SU-DHL-6 (cell line): ENCODE data around the gene RAB44.

Experiments
- H2AFZ ChIP-seq: fragments of 200-600 bp; sonication (generic); 2 replicates; pipeline ENCODE4 v1.6.1; 2014; ENCODE audit warnings: low read depth, mild to moderate bottlenecking, moderate library complexity, mixed read lengths, antibody characterized with exemption, low read length; ENCODE audit not compliant: severe bottlenecking
- H3F3A ChIP-seq: fragments of 200-600 bp; shearing (Covaris generic); 2 replicates; pipeline ENCODE4 v1.6.0; 2016; ENCODE audit warnings: antibody characterized with exemption, mild to moderate bottlenecking; ENCODE audit not compliant: insufficient read depth
- H3K27ac ChIP-seq: fragments of 200-600 bp; sonication (generic); 2 replicates; pipeline ENCODE4 v1.5.1; 2016; ENCODE audit warnings: low read depth, mild to moderate bottlenecking, low read length, moderate library complexity, mixed read lengths
- H3K27me3 ChIP-seq: fragments of 200-600 bp; sonication (generic), shearing (Covaris generic); 2 replicates; pipeline ENCODE4 v1.6.0; 2014; ENCODE audit warnings: mild to moderate bottlenecking, low read length
- H3K36me3 ChIP-seq: fragments of 200-600 bp; sonication (generic); 2 replicates; pipeline ENCODE4 v1.6.1; 2014; ENCODE audit warnings: mild to moderate bottlenecking, low read length, mixed read lengths
- H3K4me2 ChIP-seq: fragments of 300-600, 200-600 bp; shearing (Covaris generic), sonication (generic); 2 replicates; pipeline ENCODE4 v1.6.0; 2014; ENCODE audit warnings: low read length, low read depth, mild to moderate bottlenecking; ENCODE audit not compliant: poor library complexity, severe bottlenecking
- H3K4me3 ChIP-seq: fragments of 200-600 bp; sonication (generic); 2 replicates; pipeline ENCODE4 v1.5.1; 2014; ENCODE audit warnings: antibody characterized with exemption, low read length, mild to moderate bottlenecking, mixed read lengths; ENCODE audit not compliant: insufficient read depth, poor library complexity, severe bottlenecking
- H3K79me2 ChIP-seq: fragments of 200-600 bp; sonication (generic); 2 replicates; pipeline ENCODE4 v1.6.1; 2014; ENCODE audit warnings: mild to moderate bottlenecking, low read length, moderate library complexity; ENCODE audit not compliant: insufficient read depth
- H3K9ac ChIP-seq: fragments of 200-600 bp; sonication (generic); 2 replicates; pipeline ENCODE4 v1.7.0; 2014; ENCODE audit warnings: mild to moderate bottlenecking, low read length
- H3K9me2 ChIP-seq: fragments of 200-600 bp; sonication (generic); replicated peaks from 2 replicates; pipeline ENCODE4 v1.6.1; 2014; ENCODE audit warnings: low read length; ENCODE audit not compliant: insufficient read depth
- H3K9me3 ChIP-seq: fragments of 200-600 bp; sonication (generic); 2 replicates; pipeline ENCODE4 v1.6.1; 2014; ENCODE audit warnings: low read length, mixed read lengths; ENCODE audit not compliant: insufficient read depth
- H4K20me1 ChIP-seq: fragments of 200-600 bp; sonication (generic); 2 replicates; pipeline ENCODE4 v1.6.1; 2014; ENCODE audit warnings: low read depth, mild to moderate bottlenecking, antibody characterized with exemption, low read length, moderate library complexity, mixed read lengths
- EZH2phosphoT487 ChIP-seq: fragments of 200-600 bp; sonication (generic), shearing (Covaris generic); conservative IDR thresholded peaks from 2 replicates; pipeline ENCODE4 v1.6.1; 2018; ENCODE audit warnings: mild to moderate bottlenecking, antibody characterized with exemption, low read length, moderate library complexity, mixed read lengths
- TF ChIP-seq, protein P1 (sequence below): fragments of 200-600 bp; sonication (generic); IDR thresholded peaks from one replicate; pipeline ENCODE4 v1.5.1; 2017; ENCODE audit warnings: antibody characterized with exemption, mild to moderate bottlenecking, low read length, moderate library complexity; ENCODE audit not compliant: insufficient read depth, poor library complexity, severe bottlenecking

The RAB44 gene

DNA sequence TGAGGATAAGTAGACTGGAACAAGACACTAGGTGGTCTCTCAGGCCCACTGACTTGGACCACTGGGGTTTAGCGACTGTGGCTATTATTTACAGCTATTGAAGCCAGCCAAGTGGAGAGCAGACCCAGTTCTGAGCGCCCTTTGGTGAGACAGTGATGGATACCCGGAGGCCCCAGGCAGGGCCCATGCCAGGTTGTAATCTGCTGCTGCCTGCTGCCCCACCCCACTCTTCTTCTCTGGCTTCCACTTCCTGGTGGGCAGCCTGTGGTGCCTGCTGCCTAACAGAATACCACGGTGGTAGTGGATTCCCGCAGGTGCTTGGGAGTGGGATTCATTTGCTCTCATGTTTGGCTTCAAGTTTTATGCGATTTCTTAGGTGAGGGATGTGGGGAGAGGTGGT, 570 bp downstream of the RAB44 start:
- no peak overlapping the region for H3K9ac ChIP-seq
- no peaks in the 10 kb centered on the region for H3K27me3 ChIP-seq
- H4K20me1 ChIP-seq = no peaks in the 10 kb centered on the region
- H3K27ac ChIP-seq = no peak overlapping the region
- H3K79me2 ChIP-seq = no peaks in the 10 kb centered on the region
- no peaks in the 10 kb centered on the region for H3K36me3 ChIP-seq
- TF ChIP-seq EZH2phosphoT487 = no peak
- TF ChIP-seq, protein P1, sequence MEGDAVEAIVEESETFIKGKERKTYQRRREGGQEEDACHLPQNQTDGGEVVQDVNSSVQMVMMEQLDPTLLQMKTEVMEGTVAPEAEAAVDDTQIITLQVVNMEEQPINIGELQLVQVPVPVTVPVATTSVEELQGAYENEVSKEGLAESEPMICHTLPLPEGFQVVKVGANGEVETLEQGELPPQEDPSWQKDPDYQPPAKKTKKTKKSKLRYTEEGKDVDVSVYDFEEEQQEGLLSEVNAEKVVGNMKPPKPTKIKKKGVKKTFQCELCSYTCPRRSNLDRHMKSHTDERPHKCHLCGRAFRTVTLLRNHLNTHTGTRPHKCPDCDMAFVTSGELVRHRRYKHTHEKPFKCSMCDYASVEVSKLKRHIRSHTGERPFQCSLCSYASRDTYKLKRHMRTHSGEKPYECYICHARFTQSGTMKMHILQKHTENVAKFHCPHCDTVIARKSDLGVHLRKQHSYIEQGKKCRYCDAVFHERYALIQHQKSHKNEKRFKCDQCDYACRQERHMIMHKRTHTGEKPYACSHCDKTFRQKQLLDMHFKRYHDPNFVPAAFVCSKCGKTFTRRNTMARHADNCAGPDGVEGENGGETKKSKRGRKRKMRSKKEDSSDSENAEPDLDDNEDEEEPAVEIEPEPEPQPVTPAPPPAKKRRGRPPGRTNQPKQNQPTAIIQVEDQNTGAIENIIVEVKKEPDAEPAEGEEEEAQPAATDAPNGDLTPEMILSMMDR = no peak
- no peak overlapping the region for H2AFZ ChIP-seq
- H3K9me3 ChIP-seq = no peaks in the 10 kb centered on the region
- H3K4me2 ChIP-seq = no peak overlapping the region
- no peaks in the 10 kb centered on the region for H3F3A ChIP-seq
- H3K4me3 ChIP-seq = no peak overlapping the region
- H3K9me2 ChIP-seq = no peaks in the 10 kb centered on the region

DNA sequence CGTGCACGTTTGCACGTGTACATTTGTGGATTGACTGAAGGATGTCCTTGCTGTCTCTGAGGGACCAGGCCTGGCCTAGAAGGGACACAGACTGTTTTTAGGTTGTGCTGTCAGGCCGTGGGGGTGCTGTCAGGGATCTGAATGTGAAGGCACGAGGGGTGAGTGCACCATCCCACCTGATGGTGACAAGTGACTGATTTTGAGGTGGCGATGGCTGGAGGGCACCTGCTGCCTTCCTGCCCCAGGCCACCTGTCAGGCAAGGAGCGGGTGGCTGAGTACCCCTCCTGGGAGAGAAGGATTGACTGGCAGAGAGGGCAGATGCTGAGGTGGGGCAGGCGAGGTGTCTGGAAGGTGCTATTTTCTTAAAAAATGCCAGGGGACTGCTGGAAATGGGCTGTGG, 1.2 kb downstream of the RAB44 start:
- Histone ChIP-seq H3K79me2 (no peaks in the 10 kb centered on the region), H4K20me1 (no peaks in the 10 kb centered on the region), H3K9me3 (no peaks in the 10 kb centered on the region), H3K27me3 (no peaks in the 10 kb centered on the region), H3F3A (no peaks in the 10 kb centered on the region), H3K36me3 (no peaks in the 10 kb centered on the region), H2AFZ (no peak overlapping the region), H3K4me3 (no peak overlapping the region), H3K9ac (no peak overlapping the region), H3K4me2 (no peak overlapping the region), H3K27ac (no peak overlapping the region), H3K9me2 (no peaks in the 10 kb centered on the region)
- TF ChIP-seq, protein P1 = no peak
- TF ChIP-seq EZH2phosphoT487 = no peak

DNA sequence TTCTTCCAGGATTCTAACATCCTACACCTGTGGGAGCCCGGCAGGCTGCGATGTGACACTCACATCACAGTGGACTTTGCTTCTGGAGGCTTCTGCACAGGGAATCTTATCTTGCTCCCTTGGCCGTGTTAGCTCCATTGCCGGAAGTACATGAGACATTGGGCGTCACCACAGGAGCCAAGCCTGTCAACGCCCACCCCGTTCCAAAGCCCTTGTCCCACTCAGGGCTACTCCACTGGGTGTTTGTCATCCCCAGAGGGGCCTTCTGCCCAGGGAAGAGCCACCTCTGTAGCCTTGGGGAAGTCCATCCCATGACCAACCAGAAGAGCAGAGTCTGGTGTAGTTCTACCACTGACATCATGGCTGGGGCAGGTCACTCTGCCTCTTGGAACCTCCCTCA, 1.7 kb downstream of the RAB44 start:
- no peak for TF ChIP-seq EZH2phosphoT487
- TF ChIP-seq, protein P1 = no peak
- Histone ChIP-seq H3K9me3 (no peaks in the 10 kb centered on the region), H3F3A (no peaks in the 10 kb centered on the region), H3K79me2 (no peaks in the 10 kb centered on the region), H3K9ac (no peak overlapping the region), H3K27ac (no peak overlapping the region), H3K27me3 (no peaks in the 10 kb centered on the region), H3K4me3 (no peak overlapping the region), H3K36me3 (no peaks in the 10 kb centered on the region), H3K9me2 (no peaks in the 10 kb centered on the region), H4K20me1 (no peaks in the 10 kb centered on the region), H3K4me2 (no peak overlapping the region), H2AFZ (no peak overlapping the region)
